ENCODE data around the gene LCNL1. TPM values are rescaled to one million over a fixed set of nuclear protein-coding genes. Genes with fewer than 3 reads are reported as not detected.

The LCNL1 gene
- total RNA-seq, 1 donor from 2014 or later, result 5.1 TPM

GRCh38 chr9:136996361-136997292 is 13.8 kb downstream of the LCNL1 start, which contains the start of gene CLIC3:
Gene CLIC3 (minus strand): TSS chr9:136996568. CDS start chr9:136996543, 25 bp downstream.
- Histone ChIP-seq H3K36me3 (peaks cover 13% of the 10 kb centered on the region), H3K9me3 (no peaks in the 10 kb centered on the region), H3K27me3 (no peaks in the 10 kb centered on the region), H3K4me1 (peaks cover 63% of the 10 kb centered on the region), H3K4me3 (peak within 1 kb of the TSS; percentile 46), H3K27ac (peak within 1 kb of the TSS; percentile 80)
- TF ChIP-seq CTCF (IDR thresholded peaks at IDR 0.05), result no peak
- DNase-seq, result peak; percentile 90
- intact Hi-C loops (cut with DNase I), result no loop called here
- peak; percentile 51 for ATAC-seq

GRCh38 chr9:136997371-136997770 is 14.6 kb downstream of the LCNL1 start:
- no peak for DNase-seq
- H3K4me3 ChIP-seq, result peak overlapping the region; percentile 46
- peaks cover 13% of the 10 kb centered on the region for H3K36me3 ChIP-seq
- H3K9me3 ChIP-seq, result no peaks in the 10 kb centered on the region
- no peaks in the 10 kb centered on the region for H3K27me3 ChIP-seq
- H3K4me1 ChIP-seq, result peaks cover 63% of the 10 kb centered on the region
- no peak for ATAC-seq
- intact Hi-C loops (cut with DNase I), result no loop called here
- H3K27ac ChIP-seq, result peak overlapping the region; percentile 80
- no peak for TF ChIP-seq CTCF (IDR thresholded peaks at IDR 0.05)

- DNase-seq (no peak), ATAC-seq (no peak)
- peak overlapping the region; percentile 80 for H3K27ac ChIP-seq
- intact Hi-C loops (cut with DNase I), result no loop called here
- peaks cover 13% of the 10 kb centered on the region for H3K36me3 ChIP-seq
- TF ChIP-seq CTCF (IDR thresholded peaks at IDR 0.05), result peak; percentile 8
- H3K27me3 ChIP-seq, result no peaks in the 10 kb centered on the region
- peaks cover 61% of the 10 kb centered on the region for H3K4me1 ChIP-seq
- H3K4me3 ChIP-seq, result no peak overlapping the region
- H3K9me3 ChIP-seq, result no peaks in the 10 kb centered on the region
Observed at GRCh38 chr9:136997830-136998234, 15.0 kb downstream of the LCNL1 start.

- Histone ChIP-seq H3K27me3 (no peaks in the 10 kb centered on the region), H3K4me3 (no peak overlapping the region), H3K4me1 (peaks cover 40% of the 10 kb centered on the region), H3K36me3 (no peaks in the 10 kb centered on the region), H3K9me3 (no peaks in the 10 kb centered on the region), H3K27ac (peak overlapping the region; percentile 71)
- DNase-seq, result no peak
- no peak for TF ChIP-seq CTCF (IDR thresholded peaks at IDR 0.05)
- intact Hi-C loops (cut with DNase I), result no loop called here
- peak; percentile 8 for ATAC-seq
Observed at GRCh38 chr9:137000177-137000930, 17.6 kb downstream of the LCNL1 start.

GRCh38 chr9:137001857-137002645 is 19.3 kb downstream of the LCNL1 start:
- no peak for TF ChIP-seq CTCF (IDR thresholded peaks at IDR 0.05)
- no peak for ATAC-seq
- Histone ChIP-seq H3K36me3 (no peaks in the 10 kb centered on the region), H3K9me3 (no peaks in the 10 kb centered on the region), H3K4me3 (no peak overlapping the region), H3K27ac (no peak overlapping the region), H3K27me3 (no peaks in the 10 kb centered on the region), H3K4me1 (peaks cover 24% of the 10 kb centered on the region)
- no peak for DNase-seq
- intact Hi-C loops (cut with DNase I), result no loop called here
